ENCODE data around the gene RAVER1. TPM values are rescaled to one million over a fixed set of nuclear protein-coding genes. Genes with fewer than 3 reads are reported as not detected.

The RAVER1 gene
- total and polyA plus RNA-seq, 9 of the 15 experiments (the other 6 are each of a cell fraction or from before 2014, with no cell fraction given), result 0.06 to 113 (median 7.0) TPM

DNA sequence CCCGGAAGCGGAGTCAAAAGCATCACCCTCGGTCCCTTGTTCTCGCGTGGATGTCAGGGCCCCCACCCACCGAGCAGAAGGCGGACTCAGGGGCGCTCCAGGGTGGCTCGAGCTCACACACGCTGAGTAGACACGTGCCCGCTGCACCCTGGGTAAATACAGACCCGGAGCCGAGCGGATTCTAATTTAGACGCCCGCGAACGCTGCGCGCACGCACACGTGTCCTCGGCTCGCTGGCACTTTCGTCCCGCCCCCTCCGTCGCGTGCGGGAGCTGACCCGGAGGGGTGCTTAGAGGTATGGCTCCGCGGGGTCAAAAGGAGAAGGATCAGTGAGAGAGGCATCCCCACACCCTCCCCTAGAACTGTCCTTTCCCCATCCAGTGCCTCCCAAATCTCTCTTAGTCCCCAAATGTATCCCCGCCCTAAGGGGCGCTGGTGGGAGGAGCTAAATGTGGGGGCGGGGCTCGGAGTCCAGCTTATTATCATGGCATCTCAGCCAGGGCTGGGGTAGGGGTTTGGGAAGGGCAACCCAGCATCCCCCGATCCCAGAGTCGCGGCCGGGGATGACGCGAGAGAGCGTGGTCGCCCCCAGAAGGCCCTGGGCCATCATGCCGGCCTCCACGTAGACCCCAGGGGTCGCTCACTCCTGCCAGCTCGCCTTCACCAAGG is 44.0 kb downstream of the RAVER1 start (continued):
- TF ChIP-seq, protein P1, sequence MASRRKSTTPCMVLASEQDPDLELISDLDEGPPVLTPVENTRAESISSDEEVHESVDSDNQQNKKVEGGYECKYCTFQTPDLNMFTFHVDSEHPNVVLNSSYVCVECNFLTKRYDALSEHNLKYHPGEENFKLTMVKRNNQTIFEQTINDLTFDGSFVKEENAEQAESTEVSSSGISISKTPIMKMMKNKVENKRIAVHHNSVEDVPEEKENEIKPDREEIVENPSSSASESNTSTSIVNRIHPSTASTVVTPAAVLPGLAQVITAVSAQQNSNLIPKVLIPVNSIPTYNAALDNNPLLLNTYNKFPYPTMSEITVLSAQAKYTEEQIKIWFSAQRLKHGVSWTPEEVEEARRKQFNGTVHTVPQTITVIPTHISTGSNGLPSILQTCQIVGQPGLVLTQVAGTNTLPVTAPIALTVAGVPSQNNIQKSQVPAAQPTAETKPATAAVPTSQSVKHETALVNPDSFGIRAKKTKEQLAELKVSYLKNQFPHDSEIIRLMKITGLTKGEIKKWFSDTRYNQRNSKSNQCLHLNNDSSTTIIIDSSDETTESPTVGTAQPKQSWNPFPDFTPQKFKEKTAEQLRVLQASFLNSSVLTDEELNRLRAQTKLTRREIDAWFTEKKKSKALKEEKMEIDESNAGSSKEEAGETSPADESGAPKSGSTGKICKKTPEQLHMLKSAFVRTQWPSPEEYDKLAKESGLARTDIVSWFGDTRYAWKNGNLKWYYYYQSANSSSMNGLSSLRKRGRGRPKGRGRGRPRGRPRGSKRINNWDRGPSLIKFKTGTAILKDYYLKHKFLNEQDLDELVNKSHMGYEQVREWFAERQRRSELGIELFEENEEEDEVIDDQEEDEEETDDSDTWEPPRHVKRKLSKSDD (conservative IDR thresholded peaks at IDR 0.05; ENCODE audit: low read length), result 0 out of 2 replicates have a peak, but pooled peaks have one; percentile 48
- TF ChIP-seq, protein P2, sequence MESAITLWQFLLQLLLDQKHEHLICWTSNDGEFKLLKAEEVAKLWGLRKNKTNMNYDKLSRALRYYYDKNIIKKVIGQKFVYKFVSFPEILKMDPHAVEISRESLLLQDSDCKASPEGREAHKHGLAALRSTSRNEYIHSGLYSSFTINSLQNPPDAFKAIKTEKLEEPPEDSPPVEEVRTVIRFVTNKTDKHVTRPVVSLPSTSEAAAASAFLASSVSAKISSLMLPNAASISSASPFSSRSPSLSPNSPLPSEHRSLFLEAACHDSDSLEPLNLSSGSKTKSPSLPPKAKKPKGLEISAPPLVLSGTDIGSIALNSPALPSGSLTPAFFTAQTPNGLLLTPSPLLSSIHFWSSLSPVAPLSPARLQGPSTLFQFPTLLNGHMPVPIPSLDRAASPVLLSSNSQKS (CRISPR knock-in tag; IDR thresholded peaks at IDR 0.05), result no peak
- TF ChIP-seq ZNF584 (CRISPR knock-in tag; IDR thresholded peaks at IDR 0.05; ENCODE audit: low read depth) (no peak), ZNF830 (CRISPR knock-in tag; IDR thresholded peaks at IDR 0.05) (peak; percentile 39; the same call in 1 of the 2 replicates), NCOR1 (IDR thresholded peaks at IDR 0.05) (peak; percentile 26), CBX8 (IDR thresholded peaks at IDR 0.05; ENCODE audit: borderline replicate concordance, extremely low read depth, low read depth, low read length, poor library complexity, severe bottlenecking) (no peak), CSDE1 (IDR thresholded peaks at IDR 0.05) (no peak), POLR2H (tag; IDR thresholded peaks at IDR 0.05; ENCODE audit: low read depth) (peak; percentile 45; the same call in 1 of the 2 replicates), ZFP36 (IDR thresholded peaks at IDR 0.05; ENCODE audit: low read depth, low read length, partially characterized antibody) (no peak), MEF2A (IDR thresholded peaks at IDR 0.05; ENCODE audit: control insufficient read depth, low read depth, low read length) (0 out of 2 replicates have a peak, but pooled peaks have one; percentile 29), STAG1 (CRISPR knock-in tag; IDR thresholded peaks at IDR 0.05; ENCODE audit: borderline replicate concordance) (0 out of 2 replicates have a peak, but pooled peaks have one; percentile 30), MEIS2 (IDR thresholded peaks at IDR 0.05; ENCODE audit: partially characterized antibody) (no peak), TRIM28 (IDR thresholded peaks at IDR 0.05) (no peak), JUNB (CRISPR knock-in tag; conservative IDR thresholded peaks at IDR 0.05) (no peak), GTF2F1 (IDR thresholded peaks at IDR 0.05; ENCODE audit: low read depth, low read length) (no peak; the same call in 1 of the 2 replicates), XRCC4 (IDR thresholded peaks at IDR 0.05; ENCODE audit: extremely low read depth, insufficient read depth, insufficient read length) (no peak), ILF3 (IDR thresholded peaks at IDR 0.05; ENCODE audit: borderline replicate concordance) (no peak), ZEB2 (IDR thresholded peaks at IDR 0.05) (no peak)
- TF ChIP-seq, protein P3, sequence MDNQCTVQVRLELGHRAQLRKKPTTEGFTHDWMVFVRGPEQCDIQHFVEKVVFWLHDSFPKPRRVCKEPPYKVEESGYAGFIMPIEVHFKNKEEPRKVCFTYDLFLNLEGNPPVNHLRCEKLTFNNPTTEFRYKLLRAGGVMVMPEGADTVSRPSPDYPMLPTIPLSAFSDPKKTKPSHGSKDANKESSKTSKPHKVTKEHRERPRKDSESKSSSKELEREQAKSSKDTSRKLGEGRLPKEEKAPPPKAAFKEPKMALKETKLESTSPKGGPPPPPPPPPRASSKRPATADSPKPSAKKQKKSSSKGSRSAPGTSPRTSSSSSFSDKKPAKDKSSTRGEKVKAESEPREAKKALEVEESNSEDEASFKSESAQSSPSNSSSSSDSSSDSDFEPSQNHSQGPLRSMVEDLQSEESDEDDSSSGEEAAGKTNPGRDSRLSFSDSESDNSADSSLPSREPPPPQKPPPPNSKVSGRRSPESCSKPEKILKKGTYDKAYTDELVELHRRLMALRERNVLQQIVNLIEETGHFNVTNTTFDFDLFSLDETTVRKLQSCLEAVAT (IDR thresholded peaks at IDR 0.05), result no peak
- TF ChIP-seq, protein P4, sequence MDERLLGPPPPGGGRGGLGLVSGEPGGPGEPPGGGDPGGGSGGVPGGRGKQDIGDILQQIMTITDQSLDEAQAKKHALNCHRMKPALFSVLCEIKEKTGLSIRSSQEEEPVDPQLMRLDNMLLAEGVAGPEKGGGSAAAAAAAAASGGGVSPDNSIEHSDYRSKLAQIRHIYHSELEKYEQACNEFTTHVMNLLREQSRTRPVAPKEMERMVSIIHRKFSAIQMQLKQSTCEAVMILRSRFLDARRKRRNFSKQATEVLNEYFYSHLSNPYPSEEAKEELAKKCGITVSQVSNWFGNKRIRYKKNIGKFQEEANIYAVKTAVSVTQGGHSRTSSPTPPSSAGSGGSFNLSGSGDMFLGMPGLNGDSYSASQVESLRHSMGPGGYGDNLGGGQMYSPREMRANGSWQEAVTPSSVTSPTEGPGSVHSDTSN (CRISPR knock-in tag; IDR thresholded peaks at IDR 0.05; ENCODE audit: low read depth), result no peak
- TF ChIP-seq, protein P4 (tag; conservative IDR thresholded peaks at IDR 0.05; ENCODE audit: low read depth), result no peak

Data from K562 (cell line).